Measurements from ENCODE around the gene DYNLT2.

The DYNLT2 gene

DNA sequence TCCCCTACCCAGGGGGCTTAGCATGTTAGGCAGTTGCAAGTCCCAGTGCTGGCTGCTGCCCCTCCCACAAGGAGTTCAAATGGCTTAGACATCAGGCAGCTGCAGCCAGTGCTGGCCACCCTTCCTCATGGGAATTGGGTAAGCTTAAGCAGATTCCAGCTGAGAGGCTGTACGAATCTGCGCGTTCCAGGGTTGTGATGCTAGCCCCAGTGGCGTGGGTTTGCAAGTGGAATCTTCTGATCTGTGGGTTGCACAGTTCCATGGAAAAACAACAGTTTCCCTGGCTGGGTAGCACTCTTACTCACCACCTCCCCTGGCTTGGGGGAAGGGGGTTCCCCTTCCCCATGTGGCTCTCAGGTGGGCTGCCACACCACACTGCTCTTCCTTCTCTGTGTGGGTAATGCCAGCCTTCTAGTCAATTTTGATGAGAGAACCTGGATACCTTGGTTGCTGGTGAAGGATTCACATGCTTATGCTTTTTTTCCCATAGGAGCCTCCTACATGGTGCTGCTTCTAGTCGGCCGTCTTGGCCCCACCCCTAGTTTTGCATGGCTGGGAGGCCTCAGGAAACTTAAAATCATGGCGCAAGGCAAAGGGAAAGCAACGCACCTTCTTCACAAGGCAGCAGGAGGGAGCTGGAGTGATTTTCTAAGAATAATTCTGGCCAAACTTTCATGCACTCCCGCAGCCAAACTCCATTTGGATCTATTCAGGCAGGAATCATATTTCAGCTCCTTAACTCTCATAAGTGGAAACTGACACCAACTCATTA, 13.0 kb downstream of the DYNLT2 start:
- Histone ChIP-seq H3K4me3 (ENCODE audit: low read length) (no peak overlapping the region), H3K4me1 (ENCODE audit: control insufficient read depth, low read length) (peaks cover 8% of the 10 kb centered on the region), H3K27ac (ENCODE audit: low read depth, low read length) (no peak overlapping the region), H3K4me2 (ENCODE audit: low read length) (no peak overlapping the region), H3F3A (ENCODE audit: control insufficient read depth, insufficient read depth) (no peaks in the 10 kb centered on the region), H3K27me3 (ENCODE audit: control insufficient read depth, low read length) (no peaks in the 10 kb centered on the region), H4K20me1 (ENCODE audit: control insufficient read depth, insufficient read depth, low read depth, low read length) (no peaks in the 10 kb centered on the region), H3K9me2 (replicated peaks; ENCODE audit: control insufficient read depth, low read length) (no peaks in the 10 kb centered on the region), H3K9me3 (ENCODE audit: control insufficient read depth, insufficient read depth, low read length) (no peaks in the 10 kb centered on the region), H3K36me3 (ENCODE audit: control insufficient read depth, low read length) (no peaks in the 10 kb centered on the region), H3K79me2 (ENCODE audit: control insufficient read depth, low read length) (no peaks in the 10 kb centered on the region)
- TF ChIP-seq, protein P1, sequence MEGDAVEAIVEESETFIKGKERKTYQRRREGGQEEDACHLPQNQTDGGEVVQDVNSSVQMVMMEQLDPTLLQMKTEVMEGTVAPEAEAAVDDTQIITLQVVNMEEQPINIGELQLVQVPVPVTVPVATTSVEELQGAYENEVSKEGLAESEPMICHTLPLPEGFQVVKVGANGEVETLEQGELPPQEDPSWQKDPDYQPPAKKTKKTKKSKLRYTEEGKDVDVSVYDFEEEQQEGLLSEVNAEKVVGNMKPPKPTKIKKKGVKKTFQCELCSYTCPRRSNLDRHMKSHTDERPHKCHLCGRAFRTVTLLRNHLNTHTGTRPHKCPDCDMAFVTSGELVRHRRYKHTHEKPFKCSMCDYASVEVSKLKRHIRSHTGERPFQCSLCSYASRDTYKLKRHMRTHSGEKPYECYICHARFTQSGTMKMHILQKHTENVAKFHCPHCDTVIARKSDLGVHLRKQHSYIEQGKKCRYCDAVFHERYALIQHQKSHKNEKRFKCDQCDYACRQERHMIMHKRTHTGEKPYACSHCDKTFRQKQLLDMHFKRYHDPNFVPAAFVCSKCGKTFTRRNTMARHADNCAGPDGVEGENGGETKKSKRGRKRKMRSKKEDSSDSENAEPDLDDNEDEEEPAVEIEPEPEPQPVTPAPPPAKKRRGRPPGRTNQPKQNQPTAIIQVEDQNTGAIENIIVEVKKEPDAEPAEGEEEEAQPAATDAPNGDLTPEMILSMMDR (IDR thresholded peaks at IDR 0.05; ENCODE audit: low read depth, low read length, poor library complexity, severe bottlenecking), result no peak
- TF ChIP-seq EZH2phosphoT487 (IDR thresholded peaks at IDR 0.05; ENCODE audit: borderline replicate concordance, low read length), result no peak

DNA sequence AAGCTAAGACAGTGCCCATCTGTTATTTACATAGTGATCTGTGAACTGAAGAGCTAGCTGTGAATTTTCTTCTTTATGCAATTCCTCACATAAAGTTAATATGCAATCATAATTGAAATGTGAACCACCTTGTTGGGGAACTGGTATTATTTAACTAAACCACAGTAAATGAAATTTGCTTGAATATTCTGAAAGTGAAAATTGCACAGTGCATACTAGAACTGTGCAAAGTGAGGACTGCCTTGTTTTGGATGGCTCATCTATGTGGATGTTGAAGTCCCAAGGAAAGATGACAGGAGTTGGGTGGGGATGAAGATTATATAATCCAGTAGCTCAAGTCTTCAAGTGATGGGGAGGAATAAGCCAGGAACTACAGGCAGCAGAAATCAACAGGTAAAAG, 21.4 kb downstream of the DYNLT2 start:
- no peak overlapping the region for H3K4me3 ChIP-seq (ENCODE audit: low read length)
- no peaks in the 10 kb centered on the region for H4K20me1 ChIP-seq (ENCODE audit: control insufficient read depth, insufficient read depth, low read depth, low read length)
- H3K27ac ChIP-seq (ENCODE audit: low read depth, low read length), result no peak overlapping the region
- H3K9me3 ChIP-seq (ENCODE audit: control insufficient read depth, insufficient read depth, low read length), result no peaks in the 10 kb centered on the region
- peaks cover 45% of the 10 kb centered on the region for H3K4me1 ChIP-seq (ENCODE audit: control insufficient read depth, low read length)
- no peaks in the 10 kb centered on the region for H3K9me2 ChIP-seq (replicated peaks; ENCODE audit: control insufficient read depth, low read length)
- H3K4me2 ChIP-seq (ENCODE audit: low read length), result no peak overlapping the region
- no peaks in the 10 kb centered on the region for H3K27me3 ChIP-seq (ENCODE audit: control insufficient read depth, low read length)
- H3K79me2 ChIP-seq (ENCODE audit: control insufficient read depth, low read length), result peaks cover 11% of the 10 kb centered on the region
- TF ChIP-seq EZH2phosphoT487 (IDR thresholded peaks at IDR 0.05; ENCODE audit: borderline replicate concordance, low read length), result no peak
- TF ChIP-seq, protein P1 (IDR thresholded peaks at IDR 0.05; ENCODE audit: low read depth, low read length, poor library complexity, severe bottlenecking), result no peak
- H3K36me3 ChIP-seq (ENCODE audit: control insufficient read depth, low read length), result peaks cover 9% of the 10 kb centered on the region
- H3F3A ChIP-seq (ENCODE audit: control insufficient read depth, insufficient read depth), result peaks cover 20% of the 10 kb centered on the region

DNA sequence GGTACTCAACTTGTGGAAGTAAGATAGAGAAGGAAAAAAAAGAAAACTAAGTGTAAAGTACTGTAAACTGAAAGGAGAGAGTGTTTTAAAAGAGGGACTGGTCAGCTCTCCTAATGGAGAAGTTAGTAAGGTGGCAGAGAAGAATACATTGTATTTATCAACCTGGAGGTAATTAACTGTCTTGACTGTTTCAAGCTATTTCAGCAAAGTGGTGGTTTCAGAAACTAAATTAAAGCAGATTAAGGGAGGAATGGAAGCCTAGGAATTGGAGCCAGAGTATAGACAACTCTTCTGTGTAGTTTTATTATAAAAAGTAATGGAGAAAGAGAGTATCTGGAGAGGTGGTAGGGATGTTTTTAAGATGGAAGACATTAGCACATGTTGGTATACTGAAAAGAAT, 24.4 kb downstream of the DYNLT2 start:
- H3F3A ChIP-seq (ENCODE audit: control insufficient read depth, insufficient read depth), result peaks cover 24% of the 10 kb centered on the region
- TF ChIP-seq EZH2phosphoT487 (IDR thresholded peaks at IDR 0.05; ENCODE audit: borderline replicate concordance, low read length), result no peak
- TF ChIP-seq, protein P1 (IDR thresholded peaks at IDR 0.05; ENCODE audit: low read depth, low read length, poor library complexity, severe bottlenecking), result no peak
- peaks cover 45% of the 10 kb centered on the region for H3K4me1 ChIP-seq (ENCODE audit: control insufficient read depth, low read length)

More for the DNA sequence above, 24.4 kb downstream of the DYNLT2 start:
- Histone ChIP-seq H3K9me3 (ENCODE audit: control insufficient read depth, insufficient read depth, low read length) (no peaks in the 10 kb centered on the region), H3K9me2 (replicated peaks; ENCODE audit: control insufficient read depth, low read length) (no peaks in the 10 kb centered on the region), H3K79me2 (ENCODE audit: control insufficient read depth, low read length) (peaks cover 32% of the 10 kb centered on the region), H3K27me3 (ENCODE audit: control insufficient read depth, low read length) (no peaks in the 10 kb centered on the region), H3K4me3 (ENCODE audit: low read length) (no peak overlapping the region), H3K4me2 (ENCODE audit: low read length) (peak overlapping the region; percentile 87), H4K20me1 (ENCODE audit: control insufficient read depth, insufficient read depth, low read depth, low read length) (peaks cover 8% of the 10 kb centered on the region; the same call in 1 of the 2 replicates), H3K27ac (ENCODE audit: low read depth, low read length) (no peak overlapping the region), H3K36me3 (ENCODE audit: control insufficient read depth, low read length) (peaks cover 18% of the 10 kb centered on the region)

Measured in DOHH2 (cell line).